Activated CD4-positive, alpha-beta T cell treated with anti-CD3 and anti-CD28 coated beads, Interleukin-2, amount 50 U/mL, for 48 hours (primary cell): ENCODE data around the gene FRMD7.
A peak's percentile ranks its signal among the peaks of the same experiment; 100 is the strongest.
"Not testable (repeated sequence)": the region's sequence is repeated elsewhere in the genome, so short reads cannot be mapped to it uniquely, and the experiment has no call there.

Experiments
- DNase-seq, 2 experiments: peaks; one replicate each; pipeline ENCODE4 v3.0.0-alpha.2; 2020

The FRMD7 gene

GRCh38 chrX:132093239-132093860 lies 34.5 kb downstream of the FRMD7 start:
- no peak for DNase-seq

- DNase-seq: peak; percentile 42 to 59
Observed at GRCh38 chrX:132092439-132093065, 35.3 kb downstream of the FRMD7 start.

GRCh38 chrX:132090403-132091159 lies 37.2 kb downstream of the FRMD7 start:
- DNase-seq: no peak

GRCh38 chrX:132088864-132089263 lies 39.0 kb downstream of the FRMD7 start:
- DNase-seq: no peak

- DNase-seq: no peak
Observed at GRCh38 chrX:132086672-132087071, 41.1 kb downstream of the FRMD7 start.

GRCh38 chrX:132085786-132086185 lies 42.0 kb downstream of the FRMD7 start:
- no peak for DNase-seq

GRCh38 chrX:132077912-132078311 lies 49.9 kb downstream of the FRMD7 start:
- no peak for DNase-seq

- no peak for DNase-seq
Observed at GRCh38 chrX:132077414-132077813, 50.4 kb downstream of the FRMD7 start.

- no peak for DNase-seq
Observed at GRCh38 chrX:132071254-132071653, 56.6 kb downstream of the FRMD7 start.

- no peak for DNase-seq
Observed at GRCh38 chrX:132068405-132068804, 59.4 kb downstream of the FRMD7 start.

GRCh38 chrX:132063862-132064261 lies 64.0 kb downstream of the FRMD7 start:
- no peak for DNase-seq

- no peak for DNase-seq
Observed at GRCh38 chrX:132063334-132063733, 64.5 kb downstream of the FRMD7 start.

GRCh38 chrX:132059973-132060540 lies 67.8 kb downstream of the FRMD7 start:
- no peak for DNase-seq

GRCh38 chrX:132058975-132059374 lies 68.8 kb downstream of the FRMD7 start:
- no peak for DNase-seq

GRCh38 chrX:132058050-132058449 lies 69.8 kb downstream of the FRMD7 start:
- no peak for DNase-seq

- DNase-seq: not testable (repeated sequence)
Observed at GRCh38 chrX:132051778-132052177, 76.0 kb downstream of the FRMD7 start.

- no peak for DNase-seq
Observed at GRCh38 chrX:132046533-132046932, 81.3 kb downstream of the FRMD7 start.

GRCh38 chrX:132045456-132045855 lies 82.4 kb downstream of the FRMD7 start:
- DNase-seq: no peak

- no peak for DNase-seq
Observed at GRCh38 chrX:132044953-132045352, 82.9 kb downstream of the FRMD7 start.

- no peak for DNase-seq
Observed at GRCh38 chrX:132043977-132044376, 83.8 kb downstream of the FRMD7 start.

GRCh38 chrX:132041015-132041414 lies 86.8 kb downstream of the FRMD7 start:
- no peak for DNase-seq

- DNase-seq: no peak
Observed at GRCh38 chrX:132040066-132040465, 87.8 kb downstream of the FRMD7 start.

GRCh38 chrX:132037479-132037993 lies 90.3 kb downstream of the FRMD7 start:
- DNase-seq: no peak

- DNase-seq: no peak
Observed at GRCh38 chrX:132034648-132035047, 93.2 kb downstream of the FRMD7 start.
